ENCODE results near the gene G0S2. TPM values are rescaled to one million over a fixed set of nuclear protein-coding genes. Genes with fewer than 3 reads are reported as not detected.

The G0S2 gene
- total and polyA plus RNA-seq, 9 of the 15 experiments (the other 6 are each of a cell fraction or from before 2014, with no cell fraction given) = 0.18 to 65.6 (median 11.4) TPM

GRCh38 chr1:209657140-209657879 is 17.9 kb upstream of the G0S2 start:
- peak in 2 of 4 experiments; percentile 33 to 40 for DNase-seq (ENCODE audit: extremely low read depth in 1 of 4, low spot score in 3 of 4)
- WGBS (ENCODE audit: insufficient coverage, low coverage, missing lambda C conversion rate) = 19% methylated on average over 9 of the region's 9 CpGs
- peak; percentile 48 for ATAC-seq
- Histone ChIP-seq H3K9me3 (replicated peaks; ENCODE audit: control insufficient read depth, insufficient read depth, low read depth, low read length) (no peaks in the 10 kb centered on the region), H3K9me1 (ENCODE audit: control insufficient read depth, insufficient read depth, low read length) (no peaks in the 10 kb centered on the region), H3K27me3 (ENCODE audit: control insufficient read depth in 2 of 2, insufficient read depth in 2 of 2, low read length in 2 of 2) (peaks cover 0 to 6% of the 10 kb centered on the region in 2 experiments; a peak in 2 of 5 replicates), H2AFZ (ENCODE audit: low read depth, low read length) (peak overlapping the region; percentile 3), H3K4me2 (ENCODE audit: insufficient read depth, low read length) (no peak overlapping the region), H3K9ac (ENCODE audit: insufficient read depth in 1 of 2, low read depth in 2 of 2, low read length in 2 of 2) (no peak overlapping the region), H3K4me3 (no peak overlapping the region), H4K20me1 (replicated peaks; ENCODE audit: control insufficient read depth, insufficient read depth, low read length) (no peaks in the 10 kb centered on the region), H3K4me1 (replicated peaks in 1 of 2; ENCODE audit: control insufficient read depth in 2 of 2, insufficient read depth in 2 of 2, low read length in 2 of 2) (peaks cover 14 to 20% of the 10 kb centered on the region in 2 experiments), H3K36me3 (ENCODE audit: control insufficient read depth, insufficient read depth, low read length) (no peaks in the 10 kb centered on the region), H3K79me2 (ENCODE audit: control insufficient read depth, insufficient read depth, low read length) (no peaks in the 10 kb centered on the region), H3K27ac (ENCODE audit: extremely low read depth, low read depth, low read length) (no peak overlapping the region)
- CTCF ChIA-PET (ENCODE audit: low intra/inter-chr PET ratio) = no interaction called here
- peak; percentile 15 for FAIRE-seq
- no TSS peak for BruUV-seq (replicated peaks)
- POLR2A ChIA-PET = interaction anchor here (0.7 to 1.7 kb wide), 4 partner anchors 8 to 28 kb away, joined by 3 to 6 read pairs (median 5); no protein-coding TSS in a partner anchor
- intact Hi-C loops (cut with micrococcal nuclease) = no loop called here
- in situ Hi-C loops (cut with MboI) = loop anchor here (10.0 kb wide), 1 partner anchor 1833 kb away; no protein-coding TSS in a partner anchor
- TF ChIP-seq ZNF354B (CRISPR knock-in tag; IDR thresholded peaks at IDR 0.05) = no peak
- no peak for TF ChIP-seq ZNF695 (CRISPR knock-in tag; IDR thresholded peaks at IDR 0.05)
- TF ChIP-seq RAD21 (CRISPR knock-in tag; conservative IDR thresholded peaks at IDR 0.05 in 1 of 2, IDR thresholded peaks at IDR 0.05 in 1 of 2) = no peak; a peak in 1 of 4 replicates
- TF ChIP-seq, protein P1, sequence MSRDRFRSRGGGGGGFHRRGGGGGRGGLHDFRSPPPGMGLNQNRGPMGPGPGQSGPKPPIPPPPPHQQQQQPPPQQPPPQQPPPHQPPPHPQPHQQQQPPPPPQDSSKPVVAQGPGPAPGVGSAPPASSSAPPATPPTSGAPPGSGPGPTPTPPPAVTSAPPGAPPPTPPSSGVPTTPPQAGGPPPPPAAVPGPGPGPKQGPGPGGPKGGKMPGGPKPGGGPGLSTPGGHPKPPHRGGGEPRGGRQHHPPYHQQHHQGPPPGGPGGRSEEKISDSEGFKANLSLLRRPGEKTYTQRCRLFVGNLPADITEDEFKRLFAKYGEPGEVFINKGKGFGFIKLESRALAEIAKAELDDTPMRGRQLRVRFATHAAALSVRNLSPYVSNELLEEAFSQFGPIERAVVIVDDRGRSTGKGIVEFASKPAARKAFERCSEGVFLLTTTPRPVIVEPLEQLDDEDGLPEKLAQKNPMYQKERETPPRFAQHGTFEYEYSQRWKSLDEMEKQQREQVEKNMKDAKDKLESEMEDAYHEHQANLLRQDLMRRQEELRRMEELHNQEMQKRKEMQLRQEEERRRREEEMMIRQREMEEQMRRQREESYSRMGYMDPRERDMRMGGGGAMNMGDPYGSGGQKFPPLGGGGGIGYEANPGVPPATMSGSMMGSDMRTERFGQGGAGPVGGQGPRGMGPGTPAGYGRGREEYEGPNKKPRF (IDR thresholded peaks at IDR 0.05; ENCODE audit: low read depth, low read length) = no peak
- TF ChIP-seq NUFIP1 (IDR thresholded peaks at IDR 0.05; ENCODE audit: partially characterized antibody) = no peak
- TF ChIP-seq ZNF134 (CRISPR knock-in tag; conservative IDR thresholded peaks at IDR 0.05) = no peak
- TF ChIP-seq KLF1 (tag; IDR thresholded peaks at IDR 0.05) = no peak
- TF ChIP-seq CREB1 (IDR thresholded peaks at IDR 0.05) = no peak
- TF ChIP-seq CREB1 (CRISPR knock-in tag; IDR thresholded peaks at IDR 0.05) = no peak
- TF ChIP-seq ETV5 (CRISPR knock-in tag; IDR thresholded peaks at IDR 0.05; ENCODE audit: low read depth) = no peak
- no peak for TF ChIP-seq HMGN3 (IDR thresholded peaks at IDR 0.05; ENCODE audit: borderline replicate concordance, extremely low read depth, insufficient read length, low read depth, low read length)
- no peak for TF ChIP-seq TSHZ1 (CRISPR knock-in tag; IDR thresholded peaks at IDR 0.05)
- TF ChIP-seq NFIC (IDR thresholded peaks at IDR 0.05) = no peak
- TF ChIP-seq RHOXF2B (CRISPR knock-in tag; conservative IDR thresholded peaks at IDR 0.05) = no peak
- TF ChIP-seq RFX7 (CRISPR knock-in tag; IDR thresholded peaks at IDR 0.05) = no peak
- no peak for TF ChIP-seq YY1 (IDR thresholded peaks at IDR 0.05; ENCODE audit: borderline replicate concordance in 1 of 3, control insufficient read depth in 1 of 3, extremely low read depth in 1 of 3, insufficient read depth in 3 of 3, insufficient read length in 1 of 3, insufficient replicate concordance in 2 of 3, low read depth in 1 of 3, low read length in 2 of 3)

Measured in K562 (cell line).